Muscle layer of duodenum (tissue), 2 donors: ENCODE results near the gene FBRS.

Experiments used
- H3K27ac ChIP-seq: one replicate; pipeline ENCODE4 v1.7.0; 2013; ENCODE audit warnings: mild to moderate bottlenecking, low read length
- H3K27me3 ChIP-seq: one replicate; pipeline ENCODE4 v1.7.0; 2013; ENCODE audit warnings: low read depth, mild to moderate bottlenecking, control low read depth, low read length
- H3K36me3 ChIP-seq, 2 donors: one replicate each; pipeline ENCODE4 v1.7.0; 2013; ENCODE audit warnings: low read length in 2 of 2, control low read depth in 1 of 2, mild to moderate bottlenecking in 1 of 2; ENCODE audit not compliant: insufficient read depth in 2 of 2, control insufficient read depth in 1 of 2
- H3K4me1 ChIP-seq, 2 donors: one replicate each; pipeline ENCODE4 v1.7.0; 2013; ENCODE audit warnings: low read length in 2 of 2, mild to moderate bottlenecking in 2 of 2, control low read depth in 1 of 2, moderate library complexity in 1 of 2; ENCODE audit not compliant: insufficient read depth in 2 of 2, control insufficient read depth in 1 of 2
- H3K4me3 ChIP-seq, 2 donors: one replicate each; pipeline ENCODE4 v1.7.0; 2013; ENCODE audit warnings: low read length in 2 of 2, low read depth in 1 of 2, mild to moderate bottlenecking in 1 of 2
- H3K9me3 ChIP-seq, 2 donors: one replicate each; pipeline ENCODE4 v1.7.0; 2013; ENCODE audit warnings: low read length in 2 of 2, control low read depth in 1 of 2, mild to moderate bottlenecking in 1 of 2; ENCODE audit not compliant: control insufficient read depth in 1 of 2
- donor health status: healthy.

Gene FBRS

DNA sequence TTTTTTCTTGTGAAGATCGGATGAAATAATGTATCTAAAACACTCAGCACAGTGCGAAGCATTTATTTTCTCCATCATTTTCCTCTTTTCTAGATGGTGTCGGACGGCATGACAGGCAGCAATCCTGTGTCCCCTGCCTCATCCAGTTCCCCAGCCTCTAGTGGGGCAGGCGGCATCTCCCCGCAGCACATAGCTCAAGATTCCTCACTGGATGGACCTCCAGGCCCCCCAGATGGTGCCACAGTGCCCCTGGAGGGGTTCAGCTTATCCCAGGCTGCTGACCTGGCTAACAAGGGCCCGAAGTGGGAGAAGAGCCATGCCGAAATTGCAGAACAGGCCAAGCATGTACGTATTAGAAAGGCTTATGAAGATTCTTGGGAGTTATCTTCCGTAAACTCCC lies 45.7 kb downstream of the FBRS start:
- peaks cover 6 to 17% of the 10 kb centered on the region in 2 donors for H3K4me1 ChIP-seq
- no peaks in the 10 kb centered on the region for H3K27me3 ChIP-seq
- H3K4me3 ChIP-seq, result no peak overlapping the region
- no peak overlapping the region for H3K27ac ChIP-seq
- no peaks in the 10 kb centered on the region for H3K9me3 ChIP-seq
- peaks cover 44 to 73% of the 10 kb centered on the region in 2 donors for H3K36me3 ChIP-seq

GRCh38 chr16:30706046-30706445 lies 47.8 kb downstream of the FBRS start:
- H3K4me3 ChIP-seq, result no peak overlapping the region
- H3K27me3 ChIP-seq, result no peaks in the 10 kb centered on the region
- no peaks in the 10 kb centered on the region for H3K4me1 ChIP-seq
- H3K9me3 ChIP-seq, result no peaks in the 10 kb centered on the region
- peaks cover 59 to 86% of the 10 kb centered on the region in 2 donors for H3K36me3 ChIP-seq
- no peak overlapping the region for H3K27ac ChIP-seq

DNA sequence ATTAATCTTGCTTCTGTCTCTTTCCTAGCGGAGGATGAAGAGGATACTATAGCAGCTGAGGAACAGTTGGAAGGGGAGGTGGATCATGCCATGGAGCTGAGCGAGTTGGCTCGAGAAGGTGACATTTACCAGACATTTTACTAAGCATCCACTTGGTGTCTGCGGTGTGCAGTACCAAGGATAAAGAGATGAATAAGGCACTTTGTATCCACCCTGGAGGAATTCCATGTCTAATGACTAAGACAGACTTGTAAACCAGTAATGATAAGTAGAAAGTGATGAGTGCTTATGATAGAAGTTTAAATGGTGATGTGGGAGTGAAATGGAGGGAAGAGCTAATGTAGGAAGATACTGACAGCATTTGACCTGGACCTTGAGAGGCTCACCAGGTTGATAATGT lies 52.7 kb downstream of the FBRS start:
- H3K36me3 ChIP-seq, result peaks cover 74 to 95% of the 10 kb centered on the region in 2 donors
- H3K27ac ChIP-seq, result no peak overlapping the region
- no peaks in the 10 kb centered on the region for H3K27me3 ChIP-seq
- H3K9me3 ChIP-seq, result no peaks in the 10 kb centered on the region
- H3K4me3 ChIP-seq, result no peak overlapping the region
- H3K4me1 ChIP-seq, result no peaks in the 10 kb centered on the region

DNA sequence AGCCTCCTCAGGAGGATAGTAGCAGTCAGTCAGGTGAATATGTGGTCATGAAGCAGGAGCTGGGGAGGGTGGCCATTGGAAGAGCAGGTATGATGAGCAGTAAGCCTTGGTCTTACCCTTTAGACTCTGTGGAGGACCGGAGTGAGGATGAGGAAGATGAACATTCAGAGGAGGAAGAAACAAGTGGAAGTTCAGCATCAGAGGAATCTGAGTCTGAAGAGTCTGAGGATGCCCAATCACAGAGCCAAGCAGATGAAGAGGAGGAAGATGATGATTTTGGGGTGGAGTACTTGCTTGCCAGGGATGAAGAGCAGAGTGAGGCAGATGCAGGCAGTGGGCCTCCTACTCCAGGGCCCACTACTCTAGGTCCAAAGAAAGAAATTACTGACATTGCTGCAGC lies 53.5 kb downstream of the FBRS start:
- peaks cover 74 to 95% of the 10 kb centered on the region in 2 donors for H3K36me3 ChIP-seq
- H3K27ac ChIP-seq, result no peak overlapping the region
- no peak overlapping the region for H3K4me3 ChIP-seq
- H3K4me1 ChIP-seq, result no peaks in the 10 kb centered on the region
- H3K9me3 ChIP-seq, result no peaks in the 10 kb centered on the region
- no peaks in the 10 kb centered on the region for H3K27me3 ChIP-seq

- Histone ChIP-seq H3K9me3 (no peaks in the 10 kb centered on the region), H3K27me3 (no peaks in the 10 kb centered on the region), H3K27ac (no peak overlapping the region), H3K4me1 (no peaks in the 10 kb centered on the region), H3K4me3 (no peak overlapping the region), H3K36me3 (peaks cover 62 to 83% of the 10 kb centered on the region in 2 donors)
These were observed 57.7 kb downstream of the FBRS start for GRCh38 chr16:30715750-30716445.

DNA sequence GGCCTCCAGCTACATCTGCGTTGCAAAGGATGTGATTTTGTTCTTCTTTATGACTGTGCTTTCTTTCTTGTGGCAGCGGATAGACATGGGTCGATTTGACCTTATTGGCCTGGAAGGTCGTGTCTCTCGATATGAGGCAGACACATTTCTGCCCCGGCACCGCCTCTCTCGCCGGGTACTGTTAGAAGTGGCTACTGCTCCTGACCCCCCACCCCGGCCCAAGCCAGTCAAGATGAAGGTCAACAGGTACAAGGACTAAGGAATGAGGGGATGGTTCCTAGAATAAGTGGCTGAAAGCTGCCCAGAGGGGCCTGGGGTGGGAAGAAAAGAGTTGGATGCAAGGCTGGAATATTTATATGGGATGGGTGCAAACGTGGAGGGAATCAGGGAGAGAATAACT lies 61.9 kb downstream of the FBRS start:
- Histone ChIP-seq H3K27ac (no peak overlapping the region), H3K9me3 (no peaks in the 10 kb centered on the region), H3K36me3 (peaks cover 74 to 88% of the 10 kb centered on the region in 2 donors), H3K4me3 (no peak overlapping the region), H3K27me3 (no peaks in the 10 kb centered on the region), H3K4me1 (no peaks in the 10 kb centered on the region)
